GM18498 (cell line): ENCODE data around the gene TRIM65.

Source experiments
- ATAC-seq: cut with Tn5 transposase; IDR thresholded peaks from one replicate; pipeline ENCODE4 v1.9.1; 2021; ENCODE audit warnings: mild to moderate bottlenecking, moderate library complexity; ENCODE audit not compliant: unreplicated experiment

The TRIM65 gene

GRCh38 chr17:75917917-75918445 is 21.2 kb upstream of the TRIM65 start:
- no peak for ATAC-seq

DNA sequence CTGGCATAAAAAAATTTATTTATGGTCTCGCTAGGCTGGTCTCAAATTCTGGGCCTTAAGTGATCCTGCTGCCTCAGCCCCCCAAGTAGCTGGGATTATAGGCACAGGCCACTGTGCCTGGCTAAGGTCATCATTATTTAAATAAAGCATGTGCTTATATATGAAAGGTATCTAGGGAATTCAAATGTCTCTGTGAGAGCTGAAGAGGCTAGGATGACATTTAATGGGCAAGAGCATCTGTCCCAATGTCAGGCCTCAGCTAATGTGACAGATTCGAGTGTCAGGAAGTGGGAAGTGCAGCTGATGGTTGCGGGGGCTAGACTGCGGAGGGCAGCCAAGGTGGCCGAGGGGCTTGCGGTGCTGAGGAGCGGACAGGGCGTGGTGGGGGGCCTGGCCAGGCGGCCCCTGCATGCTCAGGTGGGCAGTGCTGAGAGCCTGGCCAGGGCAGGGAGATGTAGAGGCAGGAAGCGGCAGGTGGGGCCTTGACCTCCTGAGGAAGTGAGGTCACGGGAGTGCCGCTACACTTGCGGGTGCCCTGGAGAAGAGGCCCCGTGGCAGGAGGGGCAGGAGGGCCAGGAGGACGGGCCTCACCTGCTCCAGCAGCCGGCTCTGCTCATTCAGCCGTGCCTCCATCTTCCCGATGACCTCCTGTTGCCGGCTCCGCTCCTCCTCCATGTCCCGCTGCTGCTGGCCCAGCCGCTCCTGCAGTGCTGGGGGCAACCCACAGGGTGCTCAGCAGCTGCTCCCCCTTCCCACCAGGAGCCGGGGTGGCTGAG is 20.6 kb upstream of the TRIM65 start:
- ATAC-seq, result no peak

- no peak for ATAC-seq
Measured at GRCh38 chr17:75915268-75915667, 18.5 kb upstream of the TRIM65 start.

DNA sequence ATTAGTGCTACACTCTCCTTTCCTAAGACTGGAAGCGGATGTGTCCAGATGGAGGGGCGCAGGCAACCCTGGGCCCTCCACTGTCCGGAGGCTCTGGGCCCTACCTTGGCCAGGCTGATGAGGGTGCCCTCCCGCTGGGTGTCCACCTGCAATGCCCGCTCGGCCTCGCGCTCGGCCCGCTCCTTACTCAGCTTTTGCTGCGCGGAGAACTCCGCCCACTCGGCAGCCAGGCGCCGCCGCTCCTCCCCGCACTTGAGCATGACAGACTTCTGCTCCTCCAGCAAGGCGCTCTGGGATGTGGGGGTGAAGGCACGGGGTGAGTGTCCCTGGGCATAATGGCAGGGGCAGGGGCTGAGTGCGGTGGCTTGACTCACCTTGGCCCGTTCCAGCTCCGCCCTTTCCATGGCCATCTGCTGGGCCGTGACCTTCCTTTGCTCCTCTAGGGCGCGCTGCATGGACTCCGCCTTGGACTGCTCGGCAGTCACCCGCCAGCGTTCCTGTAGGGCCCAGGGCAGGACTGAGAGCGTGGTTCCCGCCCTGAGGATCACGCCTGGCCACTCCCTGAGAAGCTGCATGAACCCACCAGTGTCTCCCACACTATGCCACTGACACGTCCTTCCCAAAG is 18.0 kb upstream of the TRIM65 start:
- no peak for ATAC-seq

GRCh38 chr17:75913537-75914210 is 16.9 kb upstream of the TRIM65 start:
- ATAC-seq, result no peak

- ATAC-seq, result no peak
Measured at GRCh38 chr17:75910699-75911098, 13.9 kb upstream of the TRIM65 start.

GRCh38 chr17:75909812-75910274 is 13.1 kb upstream of the TRIM65 start:
- no peak for ATAC-seq

DNA sequence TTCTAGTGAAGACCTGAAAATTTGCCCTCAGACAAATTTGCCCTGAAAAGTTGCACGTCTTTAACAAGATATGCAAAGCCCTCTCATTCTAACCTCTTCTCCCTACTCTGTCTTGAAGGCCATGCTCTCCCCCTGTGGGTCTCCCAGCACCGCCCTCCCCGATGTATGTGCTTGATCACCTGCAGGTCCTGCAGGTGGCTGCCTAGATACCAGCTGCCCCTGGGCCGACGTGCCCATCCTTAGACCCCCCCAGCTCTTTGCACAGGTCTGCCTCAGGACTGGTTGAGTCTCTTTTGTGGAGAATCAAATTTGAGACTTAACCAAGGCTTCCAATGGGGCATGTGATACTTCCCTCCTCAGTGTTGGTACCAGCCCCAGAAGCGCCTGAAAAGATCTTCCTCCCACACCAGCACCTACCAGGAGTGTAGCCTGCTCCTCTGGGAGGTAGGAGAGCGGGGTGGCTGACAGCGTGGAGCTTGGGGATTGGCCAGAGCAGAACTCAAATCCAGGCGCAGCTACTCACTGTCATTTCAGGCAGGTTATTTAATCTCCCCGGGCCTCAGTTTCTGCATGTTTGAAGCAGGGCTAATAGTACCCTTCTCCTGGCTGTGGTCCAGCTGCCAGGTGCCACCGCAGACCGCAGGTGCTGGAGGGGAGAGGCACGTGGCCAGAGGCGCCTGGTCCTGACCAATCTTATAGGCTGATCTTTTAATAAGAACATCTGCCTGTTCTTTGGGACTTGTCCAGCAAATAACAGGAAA is 12.5 kb upstream of the TRIM65 start:
- ATAC-seq, result no peak

DNA sequence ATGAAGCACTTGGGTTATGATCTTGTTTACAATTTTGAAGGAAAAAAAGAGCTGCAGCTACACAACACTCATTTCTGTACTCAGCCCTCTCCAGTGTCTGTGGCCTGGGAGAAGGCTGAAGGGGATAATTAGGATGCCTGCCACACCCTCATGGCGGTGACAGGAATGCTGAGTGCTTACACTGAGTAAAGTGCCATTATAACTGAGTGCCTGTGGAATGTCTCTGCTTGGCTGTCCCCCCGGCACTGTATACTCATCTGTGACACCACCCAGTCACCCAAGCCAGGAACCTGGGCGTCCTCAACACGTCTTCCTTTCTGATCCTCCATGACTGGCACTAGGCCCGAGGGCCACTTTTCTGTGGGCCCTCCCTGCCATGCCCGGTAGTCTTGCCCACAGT is 11.4 kb upstream of the TRIM65 start:
- no peak for ATAC-seq

DNA sequence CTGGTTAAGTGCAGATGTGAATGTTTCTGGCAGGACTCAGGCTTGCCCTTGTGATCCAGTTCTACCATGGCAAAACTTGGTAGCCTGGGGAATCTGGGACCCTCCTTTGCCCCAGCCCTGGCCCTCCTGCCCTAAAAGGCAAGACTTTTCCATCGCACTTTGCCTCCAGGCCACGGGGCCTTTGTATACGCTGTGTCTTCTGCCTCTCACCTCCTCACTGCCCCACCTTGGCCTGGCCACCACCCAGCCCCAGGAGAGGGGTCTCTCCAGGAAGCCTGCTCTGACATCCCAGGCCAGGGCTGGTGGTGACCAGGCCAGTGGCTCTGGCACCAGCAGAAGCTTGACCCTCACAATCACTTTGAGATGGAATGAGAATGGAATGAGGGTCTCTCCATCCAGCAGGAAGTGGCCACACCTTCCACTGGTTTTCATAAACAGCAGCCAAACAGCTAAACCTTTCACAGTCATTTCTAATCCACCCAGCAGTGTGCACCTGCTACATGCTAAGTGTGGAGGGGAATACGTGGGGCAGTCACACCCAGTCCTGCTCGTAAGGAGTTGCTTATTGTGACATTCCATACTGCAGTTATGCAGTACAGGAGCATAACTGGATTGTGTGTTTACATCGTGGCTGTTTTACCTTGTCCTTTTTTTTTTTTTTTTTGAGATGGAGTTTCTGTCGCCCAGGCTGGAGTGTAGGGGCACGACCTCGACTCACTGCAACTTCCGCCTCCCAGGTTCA is 9.6 kb upstream of the TRIM65 start:
- ATAC-seq, result no peak

- peak; percentile 94 for ATAC-seq
Measured at GRCh38 chr17:75904749-75905521, 8.2 kb upstream of the TRIM65 start, which contains the start of gene MRPL38. MRPL38 (minus strand) TSS chr17:75904884; CDS start chr17:75904875, 9 bp downstream.

DNA sequence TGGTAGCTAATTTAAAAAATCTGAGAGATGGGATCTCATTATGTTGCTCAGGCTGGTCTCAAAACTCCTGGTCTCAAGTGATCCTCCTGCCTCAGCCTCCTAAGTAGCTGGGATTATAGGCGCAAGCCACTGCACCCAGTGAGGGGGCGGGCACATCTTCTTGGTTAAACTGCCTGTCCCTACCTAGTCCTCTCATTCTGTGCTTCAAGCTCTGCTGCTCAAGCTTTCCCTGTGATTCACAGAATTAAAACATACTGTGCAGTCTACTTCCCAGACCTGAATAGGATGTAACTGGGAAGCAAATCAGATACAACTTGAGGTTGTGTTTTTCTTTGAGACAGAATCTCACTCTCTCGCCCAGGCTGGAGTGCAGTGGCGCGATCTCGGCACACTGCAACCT is 5.7 kb upstream of the TRIM65 start:
- ATAC-seq, result no peak

GRCh38 chr17:75901727-75902126 is 5.0 kb upstream of the TRIM65 start:
- ATAC-seq, result no peak

DNA sequence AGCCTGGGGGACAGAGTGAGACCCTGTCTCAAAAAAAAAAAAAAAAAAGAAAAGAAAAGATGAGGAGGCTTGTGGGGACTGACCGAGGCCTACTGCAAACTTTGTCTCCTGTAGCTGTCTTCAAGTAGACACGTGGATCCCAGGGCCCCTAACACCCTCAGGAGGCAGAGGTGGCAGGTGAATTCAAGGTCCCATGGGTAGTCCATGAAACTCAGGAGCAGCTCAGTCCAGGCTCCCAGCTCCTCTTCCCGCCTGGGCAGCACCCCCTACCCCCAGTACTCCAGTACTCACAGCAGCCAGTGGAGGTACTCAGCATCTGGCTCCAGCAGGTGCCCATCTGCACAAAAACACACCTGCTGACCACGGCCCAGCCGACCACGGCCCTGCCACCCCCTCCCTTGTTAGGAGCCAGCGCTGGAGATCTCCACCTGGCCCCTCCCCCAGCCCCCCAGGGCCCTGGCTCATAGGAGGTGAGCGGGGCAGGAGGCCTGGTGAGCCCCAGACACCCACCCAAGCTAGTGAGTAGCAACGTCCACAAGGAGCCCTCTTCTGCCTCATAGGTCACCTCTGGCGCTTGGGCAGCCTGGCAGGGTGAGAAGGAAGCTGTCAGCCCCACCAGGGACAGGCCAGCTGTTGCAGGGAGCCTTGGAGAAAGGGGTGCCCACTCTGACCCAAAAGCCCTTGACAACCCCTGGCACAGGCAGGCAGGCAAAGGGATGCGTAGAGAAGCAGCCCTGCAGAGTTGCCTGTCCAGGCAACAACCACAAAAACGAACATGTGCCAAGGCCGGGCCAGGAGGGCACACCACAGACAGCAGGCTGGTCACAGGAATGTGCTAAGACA is 4.2 kb upstream of the TRIM65 start:
- ATAC-seq, result no peak

- ATAC-seq, result no peak
Measured at GRCh38 chr17:75899767-75900468, 3.2 kb upstream of the TRIM65 start.

DNA sequence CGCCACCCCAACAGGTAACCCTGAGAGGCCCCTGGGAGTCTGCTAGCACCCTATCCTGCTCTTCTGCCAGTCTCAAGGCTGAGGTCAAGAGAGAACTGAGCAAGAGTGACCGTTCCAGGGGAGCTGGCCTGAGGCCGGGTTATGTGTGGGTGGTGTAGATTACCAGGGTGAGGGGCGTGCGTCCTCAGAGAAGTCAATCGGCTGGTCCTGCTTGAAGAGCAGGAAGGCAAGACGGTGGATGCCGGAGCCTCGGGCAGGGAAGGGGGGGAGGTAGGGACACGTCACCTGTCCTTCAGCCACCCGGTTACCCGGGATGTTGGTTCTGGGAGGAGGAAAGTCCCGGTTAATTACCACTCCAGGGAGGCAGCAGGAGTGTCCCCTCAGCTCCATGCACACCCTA is 2.6 kb upstream of the TRIM65 start:
- ATAC-seq, result no peak

GRCh38 chr17:75898791-75899190 is 2.0 kb upstream of the TRIM65 start:
- ATAC-seq, result no peak

DNA sequence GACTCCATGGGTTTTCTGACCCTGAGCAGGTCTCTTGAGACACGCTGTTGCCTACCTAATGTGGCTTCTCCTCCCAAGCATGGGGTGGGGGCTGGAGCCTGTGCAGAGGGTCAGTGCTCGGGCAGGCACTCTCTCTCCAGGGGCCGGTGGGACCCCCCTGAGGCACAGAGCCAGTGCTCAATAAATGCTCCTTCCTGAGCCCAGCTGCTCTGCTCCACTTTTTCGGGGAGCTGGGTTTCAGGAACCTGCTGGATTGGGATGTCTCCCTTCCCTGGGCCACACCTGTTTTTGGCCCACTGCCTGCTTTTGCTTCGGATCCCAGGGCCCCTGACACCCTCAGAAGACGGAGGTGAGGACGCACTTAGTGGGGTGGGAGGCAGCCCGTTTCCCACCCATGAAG is 1.3 kb upstream of the TRIM65 start:
- no peak for ATAC-seq
